Fibroblast of lung (primary cell): ENCODE results near the gene PBLD. TPM values are rescaled to one million over a fixed set of nuclear protein-coding genes. Genes with fewer than 3 reads are reported as not detected.
"Not testable (repeated sequence)": the region's sequence is repeated elsewhere in the genome, so short reads cannot be mapped to it uniquely, and the experiment has no call there.

Experiments
- DNase-seq, 2 donors: peaks; one replicate each; pipeline versions ENCODE4 v3.0.0 to v3.0.0-alpha.2; 2010; ENCODE audit warnings: low read depth in 2 of 2
- H2AFZ ChIP-seq: 2 replicates; pipeline ENCODE4 v1.5.1; 2012; ENCODE audit warnings: low read length, control low read depth, inconsistent platforms
- H3K27ac ChIP-seq: 2 replicates; pipeline ENCODE4 v1.5.1; 2011; ENCODE audit warnings: low read length, control low read depth; ENCODE audit not compliant: insufficient read depth
- H3K27me3 ChIP-seq: 2 replicates; pipeline ENCODE4 v1.5.1; 2011; ENCODE audit warnings: mild to moderate bottlenecking, low read length; ENCODE audit not compliant: control insufficient read depth, insufficient read depth
- H3K36me3 ChIP-seq: 2 replicates; pipeline ENCODE4 v1.5.1; 2011; ENCODE audit warnings: low read length; ENCODE audit not compliant: control insufficient read depth, insufficient read depth
- H3K4me1 ChIP-seq: 2 replicates; pipeline ENCODE4 v1.5.1; 2011; ENCODE audit warnings: low read length; ENCODE audit not compliant: control insufficient read depth, insufficient read depth; ENCODE audit errors: extremely low read depth
- H3K4me2 ChIP-seq: 2 replicates; pipeline ENCODE4 v1.5.1; 2011; ENCODE audit warnings: low read length, control low read depth; ENCODE audit not compliant: insufficient read depth; ENCODE audit errors: extremely low read depth
- H3K4me3 ChIP-seq, 4 experiments: fragments of 200-600 bp in 1 of 4; sonication (generic) in 1 of 4; replicated peaks in 1 of 4; 2 replicates each; pipeline ENCODE4 v1.5.1; 2011 to 2016; ENCODE audit warnings: low read length in 4 of 4, low read depth in 3 of 4, mild to moderate bottlenecking in 3 of 4, control low read depth in 2 of 4, inconsistent platforms in 1 of 4, mixed read lengths in 1 of 4; ENCODE audit not compliant: insufficient read depth in 1 of 4; ENCODE audit errors: control extremely low read depth in 1 of 4
- H3K79me2 ChIP-seq: 2 replicates; pipeline ENCODE4 v1.5.1; 2012; ENCODE audit warnings: mild to moderate bottlenecking, low read length, inconsistent platforms; ENCODE audit not compliant: control insufficient read depth, insufficient read depth
- H3K9ac ChIP-seq: 2 replicates; pipeline ENCODE4 v1.5.1; 2011; ENCODE audit warnings: mild to moderate bottlenecking, low read length, control low read depth; ENCODE audit not compliant: insufficient read depth
- H3K9me3 ChIP-seq: 2 replicates; pipeline ENCODE4 v1.5.1; 2012; ENCODE audit warnings: low read depth, low read length; ENCODE audit not compliant: control insufficient read depth, insufficient read depth
- H4K20me1 ChIP-seq: 2 replicates; pipeline ENCODE4 v1.5.1; 2011; ENCODE audit warnings: low read length; ENCODE audit not compliant: control insufficient read depth, insufficient read depth; ENCODE audit errors: extremely low read depth
- CTCF ChIP-seq, 2 donors: IDR thresholded peaks in 1 of 2; conservative IDR thresholded peaks in 1 of 2; 1 replicate in 1 of 2; 2 replicates in 1 of 2; pipeline ENCODE4 v1.5.1; 2011 to 2012; ENCODE audit warnings: low read length in 2 of 2, control low read depth in 1 of 2, inconsistent platforms in 1 of 2, low read depth in 1 of 2, mild to moderate bottlenecking in 1 of 2
- EZH2 ChIP-seq: IDR thresholded peaks from 2 replicates; pipeline ENCODE4 v1.5.1; 2012; ENCODE audit warnings: low read length, control low read depth, mild to moderate bottlenecking; ENCODE audit errors: missing control alignments
- polyA plus RNA-seq, 2 donors: library from polyadenylated mRNA; depleted of rRNA in 1 of 2; stranded (reverse) in 1 of 2; unstranded in 1 of 2; fragments of >200 nt; gene quantifications; 2 replicates each; pipeline ENCODE4 v1.2.1, GENCODE V29; 2011 to 2012; ENCODE audit warnings: missing spikeins in 1 of 2
- total RNA-seq: library from RNA; depleted of rRNA; stranded (reverse); fragments of >200 nt; gene quantifications from 2 replicates; pipeline ENCODE4 v1.2.1, GENCODE V29; 2014

Gene PBLD
- total and polyA plus RNA-seq, 2 donors (not counting 1 experiment from before 2014, with no cell fraction given): 1.3 to 5.1 TPM

GRCh38 chr10:68327889-68328786 is 4.6 kb downstream of the PBLD start:
- Histone ChIP-seq H3K27me3 (no peaks in the 10 kb centered on the region), H3K4me2 (peak overlapping the region; percentile 94), H3K4me3 (peak overlapping the region in 3 of 4 experiments; percentile 21 to 33 (median 26)), H3K9me3 (no peaks in the 10 kb centered on the region), H3K9ac (peak overlapping the region; percentile 39), H3K4me1 (peaks cover 18% of the 10 kb centered on the region), H2AFZ (peak overlapping the region; percentile 54), H3K79me2 (peaks cover 16% of the 10 kb centered on the region), H3K27ac (peak overlapping the region; percentile 71), H4K20me1 (no peaks in the 10 kb centered on the region), H3K36me3 (no peaks in the 10 kb centered on the region)
- peak; percentile 68 to 72 for DNase-seq
- no peak for TF ChIP-seq EZH2

- H3K9ac ChIP-seq: not testable (repeated sequence)
These were observed 8.3 kb downstream of the PBLD start for GRCh38 chr10:68324396-68324795.

GRCh38 chr10:68318331-68319059 is 14.2 kb downstream of the PBLD start:
- H4K20me1 ChIP-seq: no peaks in the 10 kb centered on the region
- no peak overlapping the region for H3K27ac ChIP-seq
- no peak for DNase-seq
- no peak overlapping the region for H2AFZ ChIP-seq
- H3K4me2 ChIP-seq: no peak overlapping the region
- no peaks in the 10 kb centered on the region for H3K36me3 ChIP-seq
- no peaks in the 10 kb centered on the region for H3K27me3 ChIP-seq
- H3K9me3 ChIP-seq: no peaks in the 10 kb centered on the region
- H3K4me1 ChIP-seq: no peaks in the 10 kb centered on the region
- no peaks in the 10 kb centered on the region for H3K79me2 ChIP-seq
- no peak overlapping the region for H3K4me3 ChIP-seq
- no peak overlapping the region for H3K9ac ChIP-seq
- TF ChIP-seq EZH2: no peak
- TF ChIP-seq CTCF (conservative IDR thresholded peaks at IDR 0.05 in 1 of 2, IDR thresholded peaks at IDR 0.05 in 1 of 2; ENCODE audit: low read depth in 1 of 2, low read length in 2 of 2): no peak

More at GRCh38 chr10:68324396-68324795, 8.3 kb downstream of the PBLD start:
- H2AFZ ChIP-seq, H3K27ac ChIP-seq, H3K79me2 ChIP-seq, H3K36me3 ChIP-seq, H3K27me3 ChIP-seq, H3K9me3 ChIP-seq, H4K20me1 ChIP-seq, H3K4me2 ChIP-seq, DNase-seq, H3K4me1 ChIP-seq, H3K4me3 ChIP-seq: not testable (repeated sequence)
